Mammary epithelial cell (primary cell): Measurements from ENCODE around the gene SPTBN1.

Experiments used
- EZH2 ChIP-seq: IDR thresholded peaks from 2 replicates; pipeline ENCODE4 v1.6.1; 2012; ENCODE audit warnings: low read length, inconsistent platforms, borderline replicate concordance
- TF ChIP-seq, protein P1 (sequence below), 2 donors: IDR thresholded peaks in 1 of 2; conservative IDR thresholded peaks in 1 of 2; 2 replicates each; pipeline ENCODE4 v1.5.1; 2011 to 2012; ENCODE audit warnings: inconsistent platforms in 2 of 2, low read length in 2 of 2, mild to moderate bottlenecking in 2 of 2, control low read depth in 1 of 2, low read depth in 1 of 2; ENCODE audit not compliant: insufficient read depth in 1 of 2; ENCODE audit errors: extremely low read depth in 1 of 2

DNA sequence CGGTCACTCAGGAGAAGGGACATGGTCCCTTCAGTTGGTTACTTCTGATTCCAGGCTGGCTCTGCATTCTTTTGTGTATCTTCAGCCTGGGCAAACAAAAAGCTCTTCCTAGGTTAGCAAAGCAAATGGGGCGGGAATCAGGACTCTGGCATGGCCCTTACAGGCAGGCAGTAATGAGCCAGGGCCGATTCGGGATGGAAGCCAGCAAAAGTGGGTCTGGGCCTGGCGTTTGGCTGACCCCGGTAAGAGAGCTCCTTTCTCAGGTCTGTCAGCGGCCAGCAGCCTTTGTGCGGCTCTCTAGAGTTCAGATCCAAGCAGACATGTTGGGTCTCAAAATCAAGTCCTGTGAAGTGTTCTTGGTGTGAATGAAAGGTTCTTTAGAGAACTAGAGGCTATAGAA, 185.9 kb downstream of the SPTBN1 start:
- TF ChIP-seq, protein P1, sequence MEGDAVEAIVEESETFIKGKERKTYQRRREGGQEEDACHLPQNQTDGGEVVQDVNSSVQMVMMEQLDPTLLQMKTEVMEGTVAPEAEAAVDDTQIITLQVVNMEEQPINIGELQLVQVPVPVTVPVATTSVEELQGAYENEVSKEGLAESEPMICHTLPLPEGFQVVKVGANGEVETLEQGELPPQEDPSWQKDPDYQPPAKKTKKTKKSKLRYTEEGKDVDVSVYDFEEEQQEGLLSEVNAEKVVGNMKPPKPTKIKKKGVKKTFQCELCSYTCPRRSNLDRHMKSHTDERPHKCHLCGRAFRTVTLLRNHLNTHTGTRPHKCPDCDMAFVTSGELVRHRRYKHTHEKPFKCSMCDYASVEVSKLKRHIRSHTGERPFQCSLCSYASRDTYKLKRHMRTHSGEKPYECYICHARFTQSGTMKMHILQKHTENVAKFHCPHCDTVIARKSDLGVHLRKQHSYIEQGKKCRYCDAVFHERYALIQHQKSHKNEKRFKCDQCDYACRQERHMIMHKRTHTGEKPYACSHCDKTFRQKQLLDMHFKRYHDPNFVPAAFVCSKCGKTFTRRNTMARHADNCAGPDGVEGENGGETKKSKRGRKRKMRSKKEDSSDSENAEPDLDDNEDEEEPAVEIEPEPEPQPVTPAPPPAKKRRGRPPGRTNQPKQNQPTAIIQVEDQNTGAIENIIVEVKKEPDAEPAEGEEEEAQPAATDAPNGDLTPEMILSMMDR (conservative IDR thresholded peaks at IDR 0.05 in 1 of 2, IDR thresholded peaks at IDR 0.05 in 1 of 2; ENCODE audit: extremely low read depth in 1 of 2, insufficient read depth in 1 of 2, low read depth in 1 of 2, low read length in 2 of 2): no peak
- TF ChIP-seq EZH2: no peak
